Mesothelial cell of epicardium (in vitro differentiated cells): ENCODE measurements around the gene LAMA3. TPM values are rescaled to one million over a fixed set of nuclear protein-coding genes. Genes with fewer than 3 reads are reported as not detected.

ENCODE experiments used
- DNase-seq, 2 experiments: peaks; one replicate each; pipeline ENCODE4 v3.0.0; 2021; ENCODE audit warnings: low spot score in 2 of 2; ENCODE audit not compliant: unreplicated experiment in 2 of 2
- H3K27ac Mint-ChIP-seq: 2 replicates; pipeline ENCODE4 v1.8.0; 2021; ENCODE audit warnings: mixed read lengths
- H3K27me3 Mint-ChIP-seq: 2 replicates; pipeline ENCODE4 v1.8.0; 2021; ENCODE audit warnings: low read depth, mixed read lengths
- H3K36me3 Mint-ChIP-seq: 2 replicates; pipeline ENCODE4 v1.8.0; 2021; ENCODE audit warnings: mixed read lengths
- H3K4me1 Mint-ChIP-seq: 2 replicates; pipeline ENCODE4 v1.8.0; 2021; ENCODE audit warnings: mixed read lengths
- H3K4me3 Mint-ChIP-seq: 2 replicates; pipeline ENCODE4 v1.8.0; 2021; ENCODE audit warnings: mild to moderate bottlenecking, moderate library complexity, mixed read lengths
- H3K9me3 Mint-ChIP-seq: 2 replicates; pipeline ENCODE4 v1.8.0; 2021; ENCODE audit warnings: mixed read lengths
- CTCF ChIP-seq: fragments of 200-600 bp; sonication (generic); IDR thresholded peaks from one replicate; pipeline ENCODE4 v1.5.0; 2021; ENCODE audit warnings: antibody characterized with exemption; ENCODE audit not compliant: unreplicated experiment
- total RNA-seq: library from RNA; stranded (reverse); gene quantifications from 3 replicates; pipeline ENCODE4 v1.2.1, GENCODE V29; 2021

Gene LAMA3
- total RNA-seq, 1 donor from 2014 or later: 6.7 TPM

- H3K4me1 Mint-ChIP-seq: peaks cover 2% of the 10 kb centered on the region
- H3K36me3 Mint-ChIP-seq: no peaks in the 10 kb centered on the region
These were observed 166.5 kb downstream of the LAMA3 start for GRCh38 chr18:23855721-23856120.

GRCh38 chr18:23856466-23857163 lies 167.4 kb downstream of the LAMA3 start:
- Mint-ChIP-seq H3K4me3 (no peak overlapping the region), H3K9me3 (no peaks in the 10 kb centered on the region), H3K27ac (no peak overlapping the region), H3K36me3 (no peaks in the 10 kb centered on the region), H3K27me3 (peaks cover 11% of the 10 kb centered on the region), H3K4me1 (peaks cover 9% of the 10 kb centered on the region)
- TF ChIP-seq CTCF: no peak
- DNase-seq: no peak

More at GRCh38 chr18:23855721-23856120, 166.5 kb downstream of the LAMA3 start:
- peaks cover 11% of the 10 kb centered on the region for H3K27me3 Mint-ChIP-seq
- no peak overlapping the region for H3K4me3 Mint-ChIP-seq
- TF ChIP-seq CTCF: no peak
- no peak overlapping the region for H3K27ac Mint-ChIP-seq
- no peak for DNase-seq
- no peaks in the 10 kb centered on the region for H3K9me3 Mint-ChIP-seq

- Mint-ChIP-seq H3K4me1 (peaks cover 15% of the 10 kb centered on the region), H3K36me3 (no peaks in the 10 kb centered on the region), H3K4me3 (no peak overlapping the region), H3K27ac (no peak overlapping the region), H3K9me3 (no peaks in the 10 kb centered on the region), H3K27me3 (peaks cover 11% of the 10 kb centered on the region)
- no peak for TF ChIP-seq CTCF
- DNase-seq: no peak
These were observed 167.9 kb downstream of the LAMA3 start for GRCh38 chr18:23857164-23857552.

GRCh38 chr18:23857756-23858155 lies 168.5 kb downstream of the LAMA3 start:
- no peak for TF ChIP-seq CTCF
- Mint-ChIP-seq H3K9me3 (no peaks in the 10 kb centered on the region), H3K4me1 (peaks cover 19% of the 10 kb centered on the region), H3K27me3 (peaks cover 11% of the 10 kb centered on the region), H3K4me3 (no peak overlapping the region), H3K27ac (no peak overlapping the region), H3K36me3 (no peaks in the 10 kb centered on the region)
- DNase-seq: no peak

- Mint-ChIP-seq H3K9me3 (no peaks in the 10 kb centered on the region), H3K4me3 (no peak overlapping the region), H3K4me1 (peaks cover 24% of the 10 kb centered on the region), H3K36me3 (no peaks in the 10 kb centered on the region), H3K27ac (no peak overlapping the region), H3K27me3 (peaks cover 11% of the 10 kb centered on the region)
- TF ChIP-seq CTCF: no peak
- DNase-seq: no peak
These were observed 170.4 kb downstream of the LAMA3 start for GRCh38 chr18:23859466-23860336.
